HuH-7 (cell line): ENCODE results near the gene MBD3.

ENCODE experiments used
- DNase-seq: peaks from one replicate; pipeline ENCODE4 v3.0.0; 2011; ENCODE audit warnings: low spot score

The MBD3 gene

DNA sequence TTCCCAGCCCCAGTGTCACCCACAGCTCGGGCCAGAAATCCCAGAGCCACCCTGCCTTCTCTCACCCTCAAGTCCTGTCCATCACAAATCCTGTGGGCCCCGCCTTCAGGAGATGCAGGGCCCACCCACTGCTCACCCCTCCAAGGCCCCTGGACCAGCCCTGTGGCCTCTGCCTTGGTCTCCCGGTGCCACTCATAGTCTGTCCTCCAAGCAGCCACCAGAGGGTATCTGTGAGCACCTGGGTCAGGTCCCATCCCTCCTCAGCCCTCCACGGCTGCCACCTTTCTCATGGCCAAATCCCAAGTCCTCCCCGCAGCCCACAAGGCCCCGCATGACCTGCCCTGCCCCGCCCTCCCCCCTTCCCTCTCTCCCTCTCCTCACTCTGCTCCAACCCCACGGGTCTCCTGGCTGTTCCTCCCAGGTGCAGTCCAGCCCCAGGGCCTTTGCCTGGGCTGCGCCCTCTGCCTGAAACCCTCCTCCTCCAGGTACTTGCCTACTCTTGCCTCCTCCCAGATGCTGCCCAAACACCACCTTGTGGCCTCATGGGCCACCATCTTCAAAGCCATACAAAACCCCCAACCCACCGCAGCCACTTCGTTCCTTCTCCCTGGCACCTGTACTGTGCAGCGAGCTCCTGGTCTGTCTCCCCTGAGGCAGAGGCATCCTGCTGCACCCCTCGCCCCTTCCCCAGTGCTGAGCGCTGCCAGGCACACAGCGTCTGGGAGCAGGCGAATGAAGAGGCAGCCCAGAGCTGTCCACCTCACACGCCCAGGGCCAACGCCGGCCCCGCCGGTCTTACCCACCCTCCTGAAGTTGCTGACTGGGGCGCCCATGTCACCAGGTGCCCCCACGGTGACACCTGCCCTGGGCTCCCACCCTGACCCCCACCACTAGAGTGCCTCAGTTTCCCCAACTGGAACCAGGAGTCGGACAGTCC is 25.8 kb upstream of the MBD3 start:
- DNase-seq: peak; percentile 85

DNA sequence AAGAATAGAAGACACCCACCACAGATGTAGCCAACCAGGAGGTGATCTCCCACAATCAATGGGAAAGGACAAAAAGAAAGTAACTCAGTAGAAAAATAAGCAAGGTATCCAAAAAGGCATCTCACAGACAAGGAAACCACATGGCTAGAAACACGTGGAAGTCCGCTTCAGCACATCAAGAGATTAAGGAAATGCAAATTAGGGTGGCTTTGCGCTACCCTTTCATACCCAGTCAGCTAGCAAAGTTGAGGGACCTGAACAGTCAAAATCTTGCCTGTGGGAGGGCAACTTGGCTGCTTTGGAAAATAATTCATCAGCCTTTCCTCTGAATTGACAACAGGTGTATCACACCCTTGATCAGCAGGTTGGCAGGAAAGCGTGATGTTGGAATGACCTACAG is 24.2 kb upstream of the MBD3 start:
- DNase-seq: no peak

DNA sequence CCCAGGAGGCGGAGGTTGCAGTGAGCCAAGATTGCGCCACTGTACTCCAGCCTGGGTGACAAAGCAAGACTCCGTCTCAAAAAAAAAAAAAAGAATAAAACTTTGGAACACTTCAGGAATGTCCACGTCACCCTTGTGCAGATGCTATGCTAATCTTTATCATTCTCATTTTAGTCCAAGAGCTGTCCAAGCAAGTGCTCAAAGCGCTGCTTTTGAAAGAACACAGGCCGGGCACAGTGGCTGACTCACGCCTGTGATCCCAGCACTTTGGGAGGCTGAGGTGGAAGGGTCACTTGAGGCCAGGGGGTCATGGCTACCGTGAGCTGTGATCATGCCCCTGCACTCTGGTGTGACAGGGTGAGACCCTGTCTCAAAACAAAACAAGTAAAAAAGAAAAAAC is 23.7 kb upstream of the MBD3 start:
- no peak for DNase-seq

DNA sequence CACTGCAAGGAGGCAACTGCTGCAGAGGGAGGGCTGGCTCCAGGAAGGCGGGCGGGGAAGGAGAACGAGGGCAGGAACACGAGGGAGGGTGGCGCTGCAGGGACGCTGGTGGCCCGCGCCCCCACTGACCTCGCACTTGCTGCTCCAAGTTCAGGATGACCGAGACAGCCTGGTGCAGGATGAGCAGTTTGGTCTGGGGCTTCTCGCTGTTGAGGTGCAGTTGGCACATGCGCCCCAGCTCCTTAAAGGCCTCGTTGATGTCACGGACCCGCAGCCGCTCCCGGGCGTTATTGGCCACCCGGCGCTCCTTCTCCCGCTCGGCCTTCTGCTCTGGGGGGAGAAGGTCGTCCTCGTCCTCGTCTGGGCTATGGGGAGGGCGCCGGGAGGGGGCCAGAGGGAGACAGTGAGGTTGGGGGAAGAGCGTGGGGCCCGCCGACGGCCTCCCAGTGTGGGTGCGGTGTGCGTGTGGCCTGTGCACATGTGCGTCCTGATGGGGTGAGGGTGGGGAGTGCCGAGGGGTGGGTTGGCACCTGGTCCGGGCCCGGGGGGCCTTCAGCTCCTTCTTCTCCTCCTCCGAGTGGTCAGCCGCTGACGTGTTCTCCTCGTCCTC is 22.6 kb upstream of the MBD3 start:
- DNase-seq: no peak

DNA sequence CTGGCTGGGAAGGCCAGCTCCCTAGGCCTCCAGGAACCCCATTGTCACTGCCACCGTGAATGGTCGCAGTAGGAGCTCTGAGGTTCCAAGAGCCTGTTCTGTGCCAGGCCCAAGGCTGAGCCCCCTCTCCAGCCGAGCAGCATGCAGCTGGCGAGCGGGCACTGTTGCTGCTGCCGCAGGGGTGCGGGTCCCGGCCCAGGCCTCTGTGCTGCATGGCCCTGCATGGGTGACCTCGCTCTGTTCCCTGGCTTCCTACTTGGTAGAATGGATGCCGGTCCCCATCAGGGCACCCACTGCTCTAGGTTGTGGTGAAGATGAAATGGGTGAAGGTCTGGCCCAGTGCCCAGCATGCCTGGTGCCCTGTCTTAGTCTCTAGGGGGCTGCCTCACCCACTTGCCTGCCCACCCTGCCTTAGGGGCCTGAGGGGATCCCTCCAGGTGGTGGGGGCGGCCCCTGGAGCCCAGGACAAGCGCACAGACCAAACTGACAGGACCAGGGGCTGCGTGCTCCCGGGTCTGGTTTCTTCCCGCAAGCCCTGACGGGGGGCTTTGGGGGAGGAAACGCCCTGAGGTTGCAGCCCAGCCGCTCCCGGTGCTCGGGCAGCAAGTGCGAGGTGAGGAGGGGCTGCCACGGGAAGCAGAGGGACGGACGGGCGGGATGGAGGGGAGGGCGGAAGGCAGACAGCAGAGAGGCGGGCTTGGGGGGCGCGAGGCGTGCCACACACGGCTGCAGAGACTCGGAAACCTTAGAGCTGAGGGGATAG is 21.3 kb upstream of the MBD3 start:
- no peak for DNase-seq

DNA sequence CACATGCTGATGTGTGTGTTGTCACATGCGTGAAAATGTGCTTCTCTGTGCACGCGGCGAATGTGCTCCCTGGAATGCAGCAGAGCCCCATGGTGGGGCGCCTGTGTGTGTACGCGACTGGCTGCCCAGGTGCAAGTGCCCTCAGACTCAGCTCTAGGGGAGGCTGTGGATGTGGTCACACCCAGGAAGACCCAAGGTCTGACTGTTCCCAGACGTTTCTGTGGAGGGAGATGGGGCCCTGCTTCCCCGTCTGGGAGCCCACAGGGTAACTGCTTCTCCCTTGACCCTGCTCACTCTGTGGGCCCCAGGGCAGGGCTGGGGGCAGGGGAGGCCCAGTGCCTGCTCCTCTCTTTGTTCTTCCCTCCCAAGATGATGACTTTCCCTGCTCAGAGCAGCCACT is 20.5 kb upstream of the MBD3 start:
- DNase-seq: no peak

DNA sequence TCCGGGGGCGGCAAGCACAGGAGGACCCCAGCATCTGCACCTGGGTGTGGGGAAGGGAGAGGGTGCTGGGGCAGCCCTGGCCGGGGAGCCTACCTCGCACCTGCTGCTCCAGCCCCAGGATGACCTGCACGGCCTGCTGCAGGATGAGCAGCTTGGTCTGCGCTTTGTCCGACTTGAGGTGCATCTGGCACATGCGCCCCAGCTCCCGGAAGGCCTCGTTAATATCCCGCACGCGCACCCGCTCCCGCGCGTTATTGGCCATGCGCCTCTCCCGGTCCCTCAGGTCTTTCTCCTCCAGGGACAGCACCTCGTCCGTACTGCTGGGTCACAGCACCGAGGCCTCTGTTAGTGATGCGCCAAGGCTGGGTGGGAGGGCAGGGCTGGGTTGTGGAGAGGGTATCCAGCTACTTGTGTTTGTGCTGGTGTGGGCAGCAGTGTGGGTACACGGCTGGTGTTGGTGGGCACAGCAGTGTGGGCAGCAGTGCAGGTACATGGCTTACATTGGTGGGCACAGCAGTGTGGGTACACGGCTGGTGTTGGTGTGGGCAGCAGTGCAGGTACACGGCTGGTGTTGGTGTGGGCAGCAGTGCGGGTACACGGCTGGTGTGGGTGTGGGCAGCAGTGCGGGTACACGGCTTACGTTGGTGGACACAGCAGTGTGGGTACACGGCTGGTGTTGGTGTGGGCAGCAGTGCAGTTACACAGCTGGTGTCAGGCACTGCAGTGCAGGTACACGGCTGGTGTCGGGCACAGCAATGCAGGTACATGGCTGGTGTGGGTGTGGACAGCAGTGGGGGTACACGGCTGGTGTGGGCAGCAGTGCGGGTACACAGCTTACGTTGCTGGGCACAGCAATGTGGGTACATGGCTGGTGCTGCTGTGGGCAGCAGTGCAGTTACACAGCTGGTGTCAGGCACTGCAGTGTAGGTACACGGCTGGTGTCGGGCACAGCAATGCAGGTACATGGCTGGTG is 19.7 kb upstream of the MBD3 start:
- DNase-seq: no peak

DNA sequence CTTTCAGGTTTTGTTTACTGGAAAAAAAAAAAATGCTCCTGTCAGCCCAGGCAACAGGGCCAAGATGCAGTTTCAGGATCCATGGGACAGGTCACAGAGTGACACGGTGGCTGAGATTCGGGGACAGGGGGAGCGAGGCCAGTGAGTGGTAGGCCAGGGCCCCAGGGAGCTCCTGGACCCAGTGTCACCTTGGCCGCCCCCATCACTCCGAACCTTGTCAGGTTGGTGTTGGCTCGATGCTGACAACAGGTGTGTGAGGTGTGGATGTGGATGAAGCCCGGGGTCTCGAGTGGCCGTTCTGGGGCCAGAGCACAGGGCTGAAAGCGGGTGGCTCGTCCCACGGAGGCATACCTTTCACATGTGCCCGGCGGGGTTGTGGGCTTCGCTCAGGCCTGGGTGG is 18.7 kb upstream of the MBD3 start:
- DNase-seq: no peak

DNA sequence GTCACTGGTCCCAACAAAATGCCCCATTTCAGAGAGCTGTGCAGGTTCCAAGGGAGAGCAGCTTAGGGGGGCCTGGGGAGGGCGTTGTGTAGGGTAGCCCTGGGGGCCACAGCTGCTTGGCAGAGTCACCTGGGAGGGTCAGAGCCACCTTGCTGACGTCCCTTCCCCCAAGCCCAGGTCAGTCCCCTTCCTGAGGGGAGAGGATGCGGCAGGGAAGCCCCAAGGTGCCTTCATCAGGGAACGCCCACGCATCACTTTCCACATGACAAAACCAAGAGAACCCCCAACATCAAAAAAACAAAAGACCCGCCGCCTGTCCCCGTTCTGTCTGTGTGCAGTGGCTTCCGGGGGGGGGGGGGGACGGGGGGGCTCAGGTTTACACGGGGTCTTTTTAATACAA is 17.9 kb upstream of the MBD3 start:
- no peak for DNase-seq

DNA sequence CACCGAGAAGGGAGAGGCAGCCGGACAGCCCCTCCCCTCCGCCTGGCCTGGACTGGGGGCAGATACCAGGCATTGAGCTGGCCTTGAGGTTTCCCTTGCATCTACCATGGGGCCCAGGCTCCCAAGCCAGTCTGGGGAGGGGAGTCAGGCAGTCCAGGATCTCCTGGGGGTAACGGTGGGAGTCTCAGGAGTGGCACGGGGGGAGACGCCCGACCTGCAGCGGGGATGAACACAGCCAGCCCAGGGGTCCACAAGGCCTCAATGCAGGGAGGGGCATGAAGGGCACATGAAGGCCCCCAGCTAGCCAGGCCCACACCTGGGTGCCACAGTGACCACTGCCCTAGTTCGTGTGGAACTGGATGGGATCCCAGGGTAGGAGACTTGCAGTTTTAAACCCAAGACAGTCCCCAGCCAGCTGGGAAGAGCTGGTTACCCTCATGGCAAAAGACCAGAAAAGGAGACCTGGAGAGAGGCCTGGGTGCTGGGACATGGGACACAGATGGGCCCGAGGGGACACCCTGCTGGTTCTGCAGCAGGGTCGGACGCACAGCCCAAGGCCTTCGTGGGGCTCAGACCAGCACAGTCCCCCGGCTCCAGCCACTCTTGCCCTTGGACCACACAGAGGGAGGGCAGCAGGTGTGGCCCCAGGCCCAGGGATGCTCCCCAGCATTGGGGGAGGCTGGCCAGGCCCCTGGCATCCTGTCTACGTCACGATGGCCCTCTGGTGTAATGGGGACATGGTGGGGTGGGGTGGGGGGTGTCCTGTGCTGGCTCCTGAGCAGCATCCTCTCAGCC is 17.2 kb upstream of the MBD3 start:
- no peak for DNase-seq

DNA sequence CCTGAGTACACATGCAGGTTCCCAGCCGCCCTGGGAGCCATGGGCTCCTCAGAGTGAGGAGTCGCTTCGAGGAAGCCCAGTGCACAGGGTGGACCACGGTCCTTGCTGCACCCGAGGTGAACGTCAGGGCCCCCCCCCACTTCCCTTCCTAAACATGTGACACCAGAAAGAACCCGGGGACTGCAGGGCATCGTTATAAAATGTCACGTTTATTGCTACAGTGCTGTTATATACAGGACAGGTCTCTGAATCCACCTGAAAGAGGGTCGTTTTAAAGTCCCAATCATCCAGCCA is 16.4 kb upstream of the MBD3 start:
- no peak for DNase-seq

DNA sequence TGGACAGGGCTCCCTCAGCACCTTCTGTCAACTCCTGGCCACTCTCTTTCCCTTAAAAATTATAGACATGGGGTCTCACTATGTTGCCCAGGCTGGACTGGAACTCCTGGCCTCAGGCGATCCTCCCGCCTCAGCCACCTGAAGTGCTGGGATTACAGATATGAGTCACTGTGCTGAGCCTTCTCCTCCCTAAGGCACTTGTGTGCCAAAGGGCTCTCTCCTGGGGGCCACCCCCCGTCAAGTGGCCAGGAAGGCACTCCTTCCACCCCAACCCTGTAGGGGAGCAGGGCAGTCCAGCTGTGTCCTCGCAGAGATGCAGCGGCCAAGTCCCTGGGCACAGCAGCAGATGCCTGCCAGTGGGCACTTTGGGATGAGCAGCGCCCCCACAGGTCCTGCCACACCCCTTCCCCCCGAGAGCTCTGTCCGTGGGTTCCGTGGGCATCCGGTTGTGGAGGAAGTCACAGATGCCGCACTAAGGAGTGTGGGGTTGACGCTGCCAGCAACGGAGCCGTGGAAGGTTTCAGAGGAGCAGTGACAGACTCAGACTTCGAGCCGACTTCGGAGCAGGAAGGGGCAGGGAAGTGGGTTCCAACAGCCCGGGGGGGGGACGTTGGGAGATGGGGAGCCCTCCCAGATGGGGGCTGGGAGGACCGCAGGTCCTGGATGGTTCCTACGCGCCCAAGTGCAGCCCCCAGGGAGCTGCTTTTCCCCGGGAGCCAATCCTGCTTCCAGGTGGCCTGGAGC is 15.9 kb upstream of the MBD3 start:
- DNase-seq: no peak

DNA sequence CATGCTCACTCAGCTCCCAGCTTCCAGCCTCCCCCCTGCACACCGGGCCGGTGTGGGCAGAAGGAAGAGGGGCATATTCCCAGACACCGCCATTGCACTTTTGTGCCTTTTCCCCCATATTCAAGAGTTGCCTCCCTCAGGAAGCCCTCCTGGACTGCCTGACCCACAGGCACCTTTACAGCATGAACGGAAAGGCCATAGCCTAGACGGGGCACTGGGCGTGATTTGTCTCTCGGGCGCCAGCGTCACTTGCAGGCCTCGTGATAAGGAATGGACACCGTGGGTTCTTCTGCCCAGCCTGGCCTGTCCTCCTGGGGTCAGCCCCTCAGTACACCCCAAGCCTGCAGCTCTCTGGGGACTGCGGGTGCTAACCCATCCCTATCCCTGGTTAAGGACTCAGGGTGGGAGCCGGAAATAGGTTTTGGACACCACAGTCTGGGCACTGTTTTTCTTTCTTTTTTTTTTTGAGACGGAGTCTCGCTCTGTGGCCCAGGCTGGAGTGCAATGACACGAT is 13.5 kb upstream of the MBD3 start:
- no peak for DNase-seq

DNA sequence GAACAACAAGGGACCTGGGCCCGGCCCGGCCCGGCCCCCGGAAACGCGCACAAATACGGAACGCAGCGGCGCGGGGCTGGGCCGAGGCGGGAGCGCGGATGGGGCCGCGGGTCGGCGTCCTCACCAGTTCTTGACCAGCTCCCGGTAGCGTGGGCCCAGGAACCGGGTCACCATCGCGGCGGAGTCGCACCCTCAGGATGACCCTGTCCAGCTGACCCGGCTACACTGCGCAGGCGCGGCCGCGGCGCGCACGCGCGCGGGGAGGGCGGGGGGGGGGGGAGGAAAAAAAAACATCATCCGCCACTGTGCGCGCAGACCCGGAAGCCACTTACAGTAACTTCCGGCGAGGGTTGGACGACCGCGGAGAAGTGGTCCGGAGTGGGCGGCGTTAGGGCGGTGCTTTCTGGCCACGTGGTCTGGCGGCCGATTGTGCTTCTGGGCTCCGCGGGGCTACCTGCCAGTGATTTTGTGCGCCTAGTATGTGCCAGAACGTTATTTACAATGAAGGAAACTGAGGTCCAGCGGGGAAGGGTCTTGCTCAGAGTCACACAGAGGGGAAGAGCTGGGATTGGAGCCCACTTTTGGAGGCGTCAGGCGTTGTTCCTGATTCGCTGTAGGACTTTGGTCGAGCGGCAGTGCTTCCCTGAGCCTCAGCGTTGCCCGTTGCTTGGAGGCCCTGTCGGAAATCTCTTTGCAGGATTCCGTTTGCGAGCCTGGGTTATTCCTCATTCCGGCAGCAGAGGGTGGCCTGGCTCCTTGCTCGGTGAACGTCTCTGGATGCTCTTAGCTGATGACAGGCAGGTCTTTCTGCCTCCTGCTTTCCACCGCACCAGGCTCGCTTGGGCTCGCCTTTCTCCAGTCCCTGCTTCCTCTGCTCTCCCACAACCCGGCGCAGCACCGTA is 12.8 kb upstream of the MBD3 start, which contains the start of gene UQCR11:
UQCR11 (minus strand) TSS at position 227 of the 902 bp plus-strand sequence; CDS start at position 174, 53 bp downstream.
- peak; percentile 99 for DNase-seq

DNA sequence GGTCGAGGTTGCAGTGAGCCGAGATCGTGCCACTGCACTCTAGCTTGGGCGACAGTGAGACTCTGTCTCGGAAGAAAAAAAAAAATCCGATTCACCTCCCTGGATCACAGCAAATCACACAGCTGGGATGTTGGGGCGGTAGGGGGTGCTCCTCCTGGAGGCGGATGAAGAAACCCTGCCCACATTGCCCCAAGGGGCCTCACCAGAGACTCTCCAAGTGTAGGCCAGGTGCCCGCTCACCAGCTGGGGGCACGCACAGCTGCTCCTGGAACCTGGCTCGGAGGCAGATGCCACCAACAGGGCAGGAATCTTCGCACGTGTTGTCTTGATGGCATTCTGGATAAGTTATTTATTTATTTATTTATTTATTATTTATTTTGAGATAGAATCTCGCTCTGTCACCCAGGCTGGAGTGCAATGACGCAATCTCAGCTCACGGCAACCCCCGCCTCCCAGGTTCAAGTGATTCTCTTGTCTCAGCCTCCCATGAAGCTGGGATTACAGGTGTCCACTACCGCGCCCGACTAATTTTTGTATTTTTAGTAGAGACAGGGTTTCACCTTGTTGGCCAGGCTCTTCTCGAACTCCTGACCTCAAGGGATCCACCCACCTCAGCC is 9.5 kb upstream of the MBD3 start:
- DNase-seq: no peak

DNA sequence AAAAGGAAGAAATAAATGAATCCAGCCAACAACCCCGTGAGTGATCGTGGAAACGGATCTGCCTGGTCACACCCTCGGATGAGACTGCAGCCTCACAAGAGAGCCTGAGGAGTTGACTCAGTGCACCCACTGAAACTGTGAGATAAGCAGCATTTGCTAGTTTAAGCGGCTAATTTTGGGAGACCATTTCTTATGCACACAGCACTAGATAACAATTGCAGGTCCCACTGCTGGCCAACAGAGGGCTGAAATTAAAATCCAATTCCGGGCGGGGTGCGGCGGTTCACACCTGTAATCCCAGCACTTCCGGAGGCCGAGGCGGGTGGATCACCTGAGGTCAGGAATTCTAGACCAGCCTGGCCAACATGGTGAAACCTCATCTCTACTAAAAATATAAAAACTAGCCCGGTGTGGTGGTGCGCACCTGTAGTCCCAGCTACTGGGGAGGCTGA is 9.0 kb upstream of the MBD3 start:
- DNase-seq: no peak

DNA sequence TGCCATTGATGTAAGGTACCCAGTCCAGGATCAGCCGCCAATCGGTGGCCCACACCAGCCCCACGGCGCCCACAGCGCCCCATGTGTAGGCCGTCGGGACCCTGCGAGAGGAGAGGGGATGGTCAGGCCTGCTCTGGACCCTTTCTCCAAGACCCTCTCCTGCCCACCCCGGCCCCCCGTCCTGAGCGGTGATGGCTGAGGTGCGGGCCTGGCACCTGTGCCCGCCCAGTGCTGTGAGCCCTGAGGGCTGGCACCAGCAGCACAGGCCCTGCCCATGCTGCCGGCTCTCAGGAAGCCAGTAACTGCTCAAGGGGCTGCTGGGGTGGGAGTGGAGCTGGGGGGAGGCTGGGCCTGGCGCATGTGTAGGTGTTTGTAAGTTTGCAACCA is 6.8 kb upstream of the MBD3 start:
- DNase-seq: no peak

DNA sequence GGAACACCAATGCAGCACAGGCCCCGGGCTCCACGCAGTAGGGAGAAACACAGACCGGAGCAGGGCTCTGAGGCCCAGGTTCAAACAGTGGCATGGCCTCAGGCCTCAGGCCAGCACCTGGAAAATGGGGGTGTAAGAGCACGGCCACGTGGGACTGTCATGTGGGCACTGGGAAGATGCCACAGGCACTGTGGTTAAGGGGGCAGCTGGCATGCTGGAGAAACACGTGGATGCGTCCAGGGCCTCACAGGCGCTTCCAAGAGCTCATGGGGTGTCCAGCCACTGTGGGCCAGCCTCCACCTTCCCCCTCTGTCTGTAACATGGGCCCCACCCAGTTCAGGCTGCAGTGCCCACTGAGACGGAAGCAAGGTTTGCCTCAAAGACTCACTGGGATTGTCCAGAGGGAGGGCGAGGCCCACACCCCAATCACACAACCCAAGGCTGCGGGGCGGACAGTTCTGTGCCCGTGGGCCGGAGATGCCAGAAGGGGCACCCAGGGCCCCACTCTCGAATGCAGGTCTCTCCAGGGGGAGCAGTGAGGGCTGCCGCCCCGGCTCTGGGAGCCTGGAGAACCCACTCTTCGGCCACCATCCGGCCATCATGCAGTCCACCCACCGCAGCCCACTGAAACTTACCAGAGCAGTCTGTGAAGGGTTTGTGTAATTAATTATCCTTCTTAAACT is 6.3 kb upstream of the MBD3 start:
- DNase-seq: no peak
